ENCODE data around the gene MEGF6.

DNA sequence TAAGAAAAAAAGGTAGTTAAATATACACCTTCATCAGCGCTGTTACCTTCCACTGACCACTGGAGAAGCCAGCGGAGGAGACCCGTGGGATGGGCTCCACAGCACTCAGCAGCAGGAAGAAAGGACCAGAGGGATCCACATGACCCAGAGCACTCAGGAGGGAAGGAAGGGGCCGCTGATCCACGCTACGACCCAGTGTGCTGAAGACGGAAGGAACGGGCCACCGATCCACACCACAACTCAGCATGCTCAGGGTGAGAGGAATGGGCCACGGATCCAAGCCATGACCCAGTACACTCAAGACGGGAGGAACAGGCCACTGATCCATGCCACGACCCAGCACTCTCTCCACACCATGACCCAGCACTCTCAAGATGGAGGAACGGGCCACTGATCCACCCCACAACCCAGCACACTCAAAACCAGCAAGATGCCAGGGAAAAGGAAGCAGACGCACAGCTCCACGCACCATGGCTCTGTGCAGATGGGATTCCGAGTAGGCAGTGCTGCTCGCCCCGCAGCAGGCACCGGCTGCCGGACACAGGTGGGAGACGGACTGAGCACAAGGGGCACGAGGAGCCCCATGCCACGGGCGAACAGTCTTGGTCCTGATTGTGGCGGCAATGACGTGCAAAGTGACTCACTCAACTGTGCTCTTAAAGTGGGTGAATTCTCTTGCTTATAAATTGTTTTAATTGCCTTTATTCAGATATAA, 29.9 kb upstream of the MEGF6 start:
- TF ChIP-seq, protein P1, sequence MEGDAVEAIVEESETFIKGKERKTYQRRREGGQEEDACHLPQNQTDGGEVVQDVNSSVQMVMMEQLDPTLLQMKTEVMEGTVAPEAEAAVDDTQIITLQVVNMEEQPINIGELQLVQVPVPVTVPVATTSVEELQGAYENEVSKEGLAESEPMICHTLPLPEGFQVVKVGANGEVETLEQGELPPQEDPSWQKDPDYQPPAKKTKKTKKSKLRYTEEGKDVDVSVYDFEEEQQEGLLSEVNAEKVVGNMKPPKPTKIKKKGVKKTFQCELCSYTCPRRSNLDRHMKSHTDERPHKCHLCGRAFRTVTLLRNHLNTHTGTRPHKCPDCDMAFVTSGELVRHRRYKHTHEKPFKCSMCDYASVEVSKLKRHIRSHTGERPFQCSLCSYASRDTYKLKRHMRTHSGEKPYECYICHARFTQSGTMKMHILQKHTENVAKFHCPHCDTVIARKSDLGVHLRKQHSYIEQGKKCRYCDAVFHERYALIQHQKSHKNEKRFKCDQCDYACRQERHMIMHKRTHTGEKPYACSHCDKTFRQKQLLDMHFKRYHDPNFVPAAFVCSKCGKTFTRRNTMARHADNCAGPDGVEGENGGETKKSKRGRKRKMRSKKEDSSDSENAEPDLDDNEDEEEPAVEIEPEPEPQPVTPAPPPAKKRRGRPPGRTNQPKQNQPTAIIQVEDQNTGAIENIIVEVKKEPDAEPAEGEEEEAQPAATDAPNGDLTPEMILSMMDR (conservative IDR thresholded peaks at IDR 0.05), result no peak
- no peak for TF ChIP-seq ZFX (IDR thresholded peaks at IDR 0.05)
